Activated CD4-positive, alpha-beta T cell treated with anti-CD3 and anti-CD28 coated beads, Interleukin-10, Interleukin-2, amounts not matched to agents 100 ng/mL and 50 ng/mL, durations not matched to agents 16 hours and 8 hours (primary cell): ENCODE data around the gene LETMD1.

Experiments used
- DNase-seq: peaks from one replicate; pipeline ENCODE4 v3.0.0-alpha.2; 2020

The LETMD1 gene

DNA sequence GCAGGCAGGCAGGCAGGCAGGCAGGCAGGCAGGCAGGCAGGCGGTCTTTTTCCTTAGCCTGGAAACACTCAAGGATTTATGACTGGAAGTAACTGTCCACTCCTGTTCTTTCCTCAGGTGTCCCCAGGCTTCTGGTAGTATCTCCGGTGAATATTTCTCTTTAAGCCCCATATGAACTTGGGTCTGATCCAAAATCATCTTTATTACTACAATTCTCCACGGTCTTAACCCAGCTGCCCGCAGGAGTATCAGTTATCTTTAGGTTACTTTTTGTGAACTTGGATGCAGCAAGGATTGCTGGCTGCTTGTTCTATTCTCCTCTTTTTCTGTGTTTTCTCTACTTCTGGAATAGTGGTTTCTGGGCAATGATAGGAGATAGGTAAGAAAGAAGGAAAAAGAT is 32.0 kb downstream of the LETMD1 start:
- DNase-seq: no peak

DNA sequence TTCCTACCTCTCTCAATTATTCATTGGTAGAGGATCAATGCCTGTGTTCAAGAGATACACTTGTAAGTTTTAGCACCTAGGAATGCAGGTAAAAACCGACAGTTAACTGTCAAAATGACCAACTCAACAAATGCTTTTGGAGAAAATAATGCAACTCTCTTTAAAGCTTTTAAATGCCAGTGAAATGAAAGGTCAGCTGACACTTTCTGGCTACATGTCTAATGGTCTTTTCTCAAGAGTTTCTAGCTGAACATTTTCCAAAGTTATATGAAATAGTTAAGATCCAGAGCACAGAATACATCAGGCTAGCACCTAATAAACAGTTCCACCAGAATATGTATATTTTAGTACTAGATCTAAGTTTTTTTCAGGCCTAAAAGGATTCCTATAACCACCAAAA is 33.3 kb downstream of the LETMD1 start:
- no peak for DNase-seq

DNA sequence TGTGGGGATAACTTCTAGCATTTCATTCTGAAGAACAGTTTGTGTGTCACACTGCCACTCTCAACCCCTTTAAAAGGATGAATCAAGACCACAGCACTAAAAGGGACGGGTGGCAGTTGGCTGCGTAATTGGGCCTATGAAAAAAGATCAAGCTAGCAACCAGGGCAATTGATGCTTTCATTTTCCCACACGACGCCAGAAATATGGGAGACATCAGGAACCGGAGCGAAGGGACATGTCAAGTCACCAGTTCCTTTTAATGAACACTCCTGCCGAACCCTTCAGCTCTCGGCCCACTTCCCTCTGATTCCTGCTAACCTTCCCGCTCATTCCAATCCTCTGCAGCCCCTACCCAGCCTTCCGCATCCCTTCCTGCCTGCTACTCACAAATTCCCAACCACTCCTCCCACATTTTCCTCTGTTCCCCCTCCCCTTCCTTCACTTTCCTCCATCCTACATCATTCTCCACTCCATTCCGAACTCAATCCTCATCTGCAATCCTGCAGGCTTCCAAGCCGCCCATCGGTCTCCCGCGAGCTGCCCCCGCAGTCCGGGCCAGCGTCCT is 34.5 kb downstream of the LETMD1 start:
- peak; percentile 31 for DNase-seq

DNA sequence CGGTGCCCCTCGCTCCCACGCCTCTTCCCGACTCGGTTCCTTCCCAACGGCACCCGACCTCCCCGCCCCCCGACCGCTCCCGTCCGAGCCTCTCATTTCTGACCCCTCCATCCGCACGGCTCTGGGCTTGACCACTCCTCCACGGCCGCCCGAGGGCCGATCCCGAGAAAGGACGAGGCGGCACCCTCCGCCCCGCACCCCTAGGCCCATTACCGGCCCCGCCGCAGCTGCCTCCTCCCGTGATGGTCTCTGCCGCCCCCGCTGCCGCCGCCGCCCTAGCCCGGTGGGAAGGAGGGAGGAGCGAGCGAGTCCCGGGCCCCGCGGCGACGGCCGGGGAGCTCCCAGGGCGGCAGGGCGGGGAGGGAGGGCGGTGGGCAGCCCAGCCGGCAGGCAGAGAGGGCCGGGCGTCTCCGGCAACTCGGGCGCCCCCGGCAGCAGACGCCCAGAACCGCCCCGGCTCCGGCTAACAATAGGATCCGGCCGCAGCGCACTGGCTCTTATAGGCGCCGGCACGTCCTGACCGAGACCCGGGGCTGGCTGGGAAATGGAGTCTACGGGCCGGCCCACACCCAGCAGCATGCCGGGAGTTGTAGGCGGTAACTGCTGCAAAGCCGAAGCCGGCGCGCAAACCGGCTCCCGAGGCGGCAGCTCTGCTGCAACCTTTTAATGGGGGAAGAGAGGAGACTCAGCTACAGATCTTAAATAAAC is 35.2 kb downstream of the LETMD1 start, which contains the start of gene CSRNP2:
TSS of gene CSRNP2 (minus strand) at position 471 of the 708 bp plus-strand sequence. CDS start 7,035 bp downstream, outside the sequence.
- DNase-seq: peak; percentile 98

DNA sequence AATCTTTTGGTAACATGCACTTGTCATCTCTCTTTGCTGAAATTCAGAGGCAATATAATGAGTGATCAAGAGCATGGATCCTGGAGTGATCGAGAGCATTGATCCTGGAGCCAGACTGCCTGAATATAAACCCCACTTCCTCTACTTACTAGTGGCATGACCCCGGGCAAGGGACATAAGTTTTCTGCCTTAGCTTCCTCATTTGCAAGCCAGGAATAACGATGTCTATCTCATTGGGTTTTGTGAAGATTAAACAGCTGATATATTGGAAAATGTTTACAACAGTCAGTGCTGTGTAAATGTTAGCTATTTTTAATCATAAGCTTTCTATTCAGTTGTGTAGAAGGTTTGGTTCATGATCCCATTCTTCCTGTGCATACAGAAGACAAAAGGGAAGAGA is 37.6 kb downstream of the LETMD1 start:
- DNase-seq: no peak

DNA sequence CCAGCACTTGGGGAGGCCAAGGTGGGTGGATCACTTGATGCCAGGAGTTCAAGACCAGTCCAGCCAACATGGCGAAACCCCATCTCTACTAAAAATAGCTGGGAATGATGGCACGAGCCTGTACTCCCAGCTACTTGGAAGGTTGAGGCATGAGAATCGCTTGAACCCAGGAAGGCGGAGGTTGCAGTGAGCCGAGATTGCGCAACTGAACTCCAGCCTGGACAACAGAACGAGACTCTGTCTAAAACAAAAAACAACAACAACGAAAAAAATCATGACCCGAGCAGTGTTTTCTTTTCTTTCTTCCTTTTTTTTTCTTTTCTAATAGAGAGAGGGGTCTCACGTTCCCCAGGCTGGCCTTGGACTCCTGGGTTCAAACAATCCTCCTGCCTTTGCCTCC is 38.8 kb downstream of the LETMD1 start:
- no peak for DNase-seq

DNA sequence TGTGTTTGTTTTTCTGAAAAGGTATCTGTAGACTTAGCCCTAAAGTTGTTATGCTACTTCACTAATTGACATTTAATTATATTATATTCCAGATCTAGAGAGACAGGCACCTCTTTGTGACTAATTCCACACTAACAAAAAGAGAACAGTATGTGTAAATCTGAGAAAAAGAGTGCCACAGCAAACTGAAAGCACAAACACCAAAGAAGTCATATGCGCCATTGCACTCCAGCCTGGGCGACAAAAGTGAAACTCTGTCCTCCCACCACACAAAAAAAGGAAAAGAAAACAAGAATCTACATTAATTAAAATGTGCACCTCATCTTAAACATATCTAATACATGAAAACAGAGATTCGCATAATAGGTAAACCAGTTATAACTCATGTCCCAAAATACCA is 39.7 kb downstream of the LETMD1 start:
- DNase-seq: peak; percentile 75

DNA sequence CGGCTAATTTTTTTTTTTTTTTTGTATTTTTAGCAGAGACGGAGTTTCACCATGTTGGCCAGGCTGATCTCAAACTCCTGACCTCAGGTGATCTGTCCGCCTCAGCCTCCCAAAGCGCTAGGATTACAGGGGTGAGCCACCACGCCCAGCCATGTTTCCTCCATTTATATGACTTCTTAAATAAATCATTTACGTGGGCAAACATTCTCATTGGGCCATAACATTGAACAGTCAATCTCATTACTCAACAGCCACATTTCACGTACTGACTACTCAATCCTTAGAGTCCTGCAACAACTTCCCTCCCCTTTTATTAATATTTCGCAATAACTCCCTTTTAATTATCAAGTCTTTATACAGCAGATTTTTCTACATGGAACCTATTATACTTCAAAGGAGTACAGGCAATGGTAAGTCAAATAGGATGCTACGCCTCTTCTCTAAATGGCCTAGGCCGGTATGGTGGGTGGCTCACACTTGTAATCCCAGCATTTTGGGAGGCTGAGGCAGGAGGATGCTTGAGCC is 42.6 kb downstream of the LETMD1 start:
- no peak for DNase-seq

DNA sequence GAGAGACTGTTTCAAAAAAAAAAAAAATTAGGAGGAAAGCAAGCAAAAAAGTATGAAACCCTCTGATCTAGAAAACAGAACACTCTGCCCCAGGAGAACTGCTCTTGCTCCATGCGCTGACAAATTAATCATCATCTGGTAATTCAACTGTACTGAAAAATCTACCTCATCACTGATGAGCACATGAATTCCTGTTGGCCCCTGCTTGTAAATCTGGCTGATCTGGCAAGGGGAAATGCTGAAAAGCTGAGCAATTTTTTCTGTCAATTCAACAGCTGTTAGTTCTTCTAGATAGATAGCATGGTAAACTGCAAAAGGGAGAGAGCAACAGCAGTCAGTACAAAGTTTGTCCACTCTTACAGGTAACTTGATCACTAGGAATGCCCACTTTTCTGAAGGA is 50.5 kb downstream of the LETMD1 start:
- DNase-seq: no peak

DNA sequence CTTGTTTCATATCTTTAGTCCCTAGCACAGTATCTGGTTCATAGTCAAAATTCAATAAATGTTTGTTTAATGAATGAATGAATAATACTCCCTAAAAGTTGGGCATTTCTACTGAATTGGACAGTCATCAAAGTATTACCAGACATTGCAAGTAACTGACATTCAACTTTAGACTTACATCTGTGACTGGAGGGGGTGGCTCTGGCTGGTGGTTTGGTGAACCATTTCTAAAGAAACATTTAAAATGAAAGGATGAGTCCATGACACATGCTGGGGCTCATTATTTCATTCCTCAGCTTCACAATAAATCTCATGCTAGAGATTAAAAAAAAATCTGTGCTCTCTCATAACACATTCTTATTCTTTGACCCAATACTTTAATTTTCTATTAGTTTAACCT is 55.9 kb downstream of the LETMD1 start:
- DNase-seq: no peak

DNA sequence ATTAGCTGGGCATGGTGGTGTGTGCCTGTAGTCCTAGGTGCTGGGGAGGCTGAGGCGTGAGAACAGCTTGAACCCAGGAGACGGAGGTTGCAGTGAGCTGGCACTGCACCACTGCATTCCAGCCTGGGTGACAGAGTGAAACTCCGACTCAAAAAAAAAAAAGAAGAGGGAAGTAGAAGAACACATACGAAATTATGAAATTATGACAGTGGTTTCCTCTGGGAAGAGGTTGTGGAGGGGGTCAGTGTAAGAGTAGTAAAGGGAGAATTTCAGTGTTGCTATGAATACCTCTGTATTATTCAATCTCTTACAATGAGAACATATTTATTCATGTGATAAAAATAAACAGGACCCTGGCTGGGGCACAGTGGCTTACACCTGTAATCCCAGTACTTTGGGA is 60.0 kb downstream of the LETMD1 start:
- no peak for DNase-seq
